HG02798 (cell line): ENCODE data around the gene ZNF594.
A peak's percentile ranks its signal among the peaks of the same experiment; 100 is the strongest.
"Not testable (repeated sequence)": the region's sequence is repeated elsewhere in the genome, so short reads cannot be mapped to it uniquely, and the experiment has no call there.

ENCODE experiments used
- ATAC-seq: cut with Tn5 transposase; IDR thresholded peaks from one replicate; pipeline ENCODE4 v1.9.1; 2021; ENCODE audit warnings: mild to moderate bottlenecking; ENCODE audit not compliant: unreplicated experiment, poor library complexity

Gene ZNF594

GRCh38 chr17:5191541-5192417 is at the start of gene ZNF594:
TSS of gene ZNF594 (minus strand) at chr17:5191868. CDS start at chr17:5184256, 7,612 bp downstream.
- peak; percentile 98 for ATAC-seq

- not testable (repeated sequence) for ATAC-seq
These were observed 48.1 kb upstream of the ZNF594 start for GRCh38 chr17:5239769-5240168.

GRCh38 chr17:5238333-5238732 is 46.7 kb upstream of the ZNF594 start:
- ATAC-seq = no peak

- ATAC-seq = peak; percentile 53
These were observed 45.9 kb upstream of the ZNF594 start for GRCh38 chr17:5237541-5238016.

GRCh38 chr17:5236938-5237540 is 45.4 kb upstream of the ZNF594 start:
- no peak for ATAC-seq

- peak; percentile 49 for ATAC-seq
These were observed 43.2 kb upstream of the ZNF594 start, which contains the start of gene SCIMP for GRCh38 chr17:5234645-5235576. TSS of gene SCIMP (minus strand) at chr17:5234860. CDS start at chr17:5234755, 105 bp downstream.

- not testable (repeated sequence) for ATAC-seq
These were observed 41.8 kb upstream of the ZNF594 start for GRCh38 chr17:5233492-5233891.

- ATAC-seq = peak; percentile 43
These were observed 35.5 kb upstream of the ZNF594 start for GRCh38 chr17:5226940-5227878.

- ATAC-seq = peak; percentile 47
These were observed 34.2 kb upstream of the ZNF594 start for GRCh38 chr17:5225668-5226457.

GRCh38 chr17:5221912-5222311 is 30.2 kb upstream of the ZNF594 start:
- ATAC-seq = not testable (repeated sequence)

GRCh38 chr17:5220074-5220473 is 28.4 kb upstream of the ZNF594 start:
- no peak for ATAC-seq

- no peak for ATAC-seq
These were observed 27.9 kb upstream of the ZNF594 start for GRCh38 chr17:5219536-5219935.

- ATAC-seq = not testable (repeated sequence)
These were observed 25.9 kb upstream of the ZNF594 start for GRCh38 chr17:5217562-5217961.

- no peak for ATAC-seq
These were observed 19.8 kb upstream of the ZNF594 start for GRCh38 chr17:5211458-5211857.

GRCh38 chr17:5210614-5211252 is 19.1 kb upstream of the ZNF594 start:
- no peak for ATAC-seq

GRCh38 chr17:5210091-5210490 is 18.4 kb upstream of the ZNF594 start:
- ATAC-seq = no peak

GRCh38 chr17:5209396-5209795 is 17.7 kb upstream of the ZNF594 start:
- no peak for ATAC-seq

GRCh38 chr17:5203908-5204294 is 12.2 kb upstream of the ZNF594 start:
- no peak for ATAC-seq
